ENCODE data around the gene TSPAN13.

Gene TSPAN13

DNA sequence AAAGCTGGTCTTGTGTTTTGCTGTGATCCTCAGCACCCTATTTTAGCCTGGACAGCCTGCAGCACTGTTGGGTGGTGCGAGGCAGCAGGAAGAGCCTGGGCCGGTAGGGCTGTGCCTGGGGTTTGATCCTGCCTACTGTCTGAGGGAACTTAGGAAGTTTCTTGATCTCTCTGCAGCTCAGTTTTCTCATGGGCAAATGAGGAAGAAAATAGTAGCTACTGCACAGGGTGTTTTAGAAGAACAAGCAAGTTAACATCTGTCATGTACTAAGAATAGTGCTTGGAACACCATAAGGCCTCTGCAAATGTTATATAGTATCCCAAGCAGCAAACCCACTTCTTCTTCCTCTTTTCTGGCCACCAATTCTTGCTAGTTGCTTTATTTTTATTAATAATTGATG is 63.3 kb downstream of the TSPAN13 start:
- no peak for DNase-seq

DNA sequence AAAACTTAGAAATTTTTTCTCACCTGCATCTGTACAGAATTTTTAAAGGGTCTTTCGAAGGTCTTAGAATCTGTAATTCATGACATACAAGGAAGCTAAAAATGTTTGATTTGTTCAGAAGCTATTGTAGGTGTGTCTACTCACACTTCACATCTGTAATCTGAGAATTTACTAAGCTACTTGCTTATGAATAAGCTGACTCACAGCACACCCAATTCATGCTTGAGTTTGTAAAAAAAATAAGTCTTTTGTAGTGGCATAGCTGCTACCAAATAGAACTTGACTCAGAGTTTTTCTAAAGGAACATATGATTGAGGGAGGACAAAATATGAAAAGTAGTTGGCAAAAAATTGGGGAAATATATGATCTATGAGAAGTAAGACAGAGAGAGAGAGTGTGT is 64.0 kb downstream of the TSPAN13 start:
- DNase-seq, result no peak

GRCh38 chr7:16818732-16819131 is 65.2 kb downstream of the TSPAN13 start:
- no peak for DNase-seq

GRCh38 chr7:16822029-16822428 is 68.5 kb downstream of the TSPAN13 start:
- DNase-seq, result no peak

DNA sequence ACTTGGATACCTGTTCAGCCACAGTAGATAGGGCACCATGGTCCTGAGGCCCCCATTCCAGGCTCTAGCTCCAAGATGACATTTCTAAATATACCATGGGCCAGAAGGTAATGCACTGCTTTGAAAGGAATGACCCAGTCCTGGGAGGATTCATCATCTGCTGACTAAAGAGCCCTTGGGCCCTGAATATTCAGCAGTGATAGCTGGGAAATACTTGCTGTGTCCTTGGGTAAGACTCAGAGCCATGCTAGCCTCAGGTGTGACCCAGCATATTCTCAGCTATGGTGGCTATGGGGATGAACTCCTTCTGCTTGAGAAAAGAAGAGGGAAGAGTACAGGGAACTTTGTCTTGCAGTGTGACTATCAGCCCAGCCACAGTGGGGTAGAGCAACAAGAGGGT is 72.5 kb downstream of the TSPAN13 start:
- DNase-seq, result no peak

DNA sequence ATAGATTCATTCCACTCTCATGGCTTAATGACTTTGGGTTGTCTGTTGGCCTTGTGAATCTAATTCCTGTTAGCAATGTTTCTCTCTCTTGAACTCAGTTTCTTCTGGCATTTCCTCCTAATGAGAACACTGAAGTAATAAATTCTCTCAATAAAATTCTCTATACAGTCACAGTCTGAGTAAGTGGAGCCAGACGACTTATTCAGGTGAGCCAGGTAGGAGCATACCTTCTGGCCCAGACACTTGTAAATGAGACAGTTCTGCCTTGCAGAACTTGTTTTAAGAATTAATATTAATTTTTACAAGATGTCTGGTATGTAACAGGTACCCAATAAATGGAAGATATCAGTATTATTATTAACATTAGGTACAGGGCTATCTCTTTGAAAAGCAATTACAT is 79.8 kb downstream of the TSPAN13 start:
- no peak for DNase-seq
